Activated CD4-positive, alpha-beta T cell treated with anti-CD3 and anti-CD28 coated beads, Interleukin-10, Interleukin-2, amounts not matched to agents 100 ng/mL and 50 ng/mL, durations not matched to agents 16 hours and 8 hours (primary cell): ENCODE data around the gene ARMH1.
"Not testable (repeated sequence)": the region's sequence is repeated elsewhere in the genome, so short reads cannot be mapped to it uniquely, and the experiment has no call there.

ENCODE experiments used
- DNase-seq: peaks from one replicate; pipeline ENCODE4 v3.0.0-alpha.2; 2020

The ARMH1 gene

DNA sequence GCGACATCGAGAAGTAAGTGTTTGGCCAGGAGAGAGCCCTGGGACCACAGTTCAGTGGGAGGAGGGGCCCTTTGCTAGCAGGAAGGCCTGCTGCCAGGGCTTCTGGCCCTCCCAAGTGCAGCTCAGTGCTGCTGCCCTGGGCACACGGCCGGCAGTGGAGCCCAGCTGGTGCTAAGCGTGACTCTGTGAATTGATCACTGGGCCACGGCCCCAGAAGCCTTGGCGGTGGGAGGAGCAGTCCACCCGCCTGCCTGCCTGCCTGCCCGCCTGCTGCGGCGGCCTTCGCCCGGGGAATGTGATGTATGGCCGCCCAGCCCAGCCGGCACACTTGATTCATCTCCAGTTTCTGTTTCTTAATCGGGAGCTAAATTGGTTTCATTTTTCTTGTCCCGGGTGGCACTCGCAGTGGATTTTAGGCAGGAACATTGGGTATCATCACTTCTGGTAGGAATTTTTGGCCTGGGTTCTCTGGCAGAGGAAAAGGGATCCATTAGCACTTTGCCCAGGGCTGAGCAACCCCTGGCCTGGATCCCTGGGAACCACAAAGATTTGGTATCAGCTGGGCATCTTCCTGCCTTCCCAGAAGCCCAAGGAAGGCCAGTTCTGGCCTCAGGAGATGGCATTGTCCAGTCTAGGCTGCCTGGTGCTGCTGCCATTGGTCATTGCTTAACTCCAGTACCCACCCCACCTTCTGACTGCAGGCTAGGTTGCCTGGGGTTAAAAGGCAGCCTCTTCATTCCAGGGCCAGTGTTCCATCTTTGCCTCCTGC, 28.9 kb upstream of the ARMH1 start:
- DNase-seq, result no peak

GRCh38 chr1:44646261-44647110, 28.0 kb upstream of the ARMH1 start:
- DNase-seq, result no peak

- no peak for DNase-seq
These were observed 26.6 kb upstream of the ARMH1 start for GRCh38 chr1:44647896-44648295.

DNA sequence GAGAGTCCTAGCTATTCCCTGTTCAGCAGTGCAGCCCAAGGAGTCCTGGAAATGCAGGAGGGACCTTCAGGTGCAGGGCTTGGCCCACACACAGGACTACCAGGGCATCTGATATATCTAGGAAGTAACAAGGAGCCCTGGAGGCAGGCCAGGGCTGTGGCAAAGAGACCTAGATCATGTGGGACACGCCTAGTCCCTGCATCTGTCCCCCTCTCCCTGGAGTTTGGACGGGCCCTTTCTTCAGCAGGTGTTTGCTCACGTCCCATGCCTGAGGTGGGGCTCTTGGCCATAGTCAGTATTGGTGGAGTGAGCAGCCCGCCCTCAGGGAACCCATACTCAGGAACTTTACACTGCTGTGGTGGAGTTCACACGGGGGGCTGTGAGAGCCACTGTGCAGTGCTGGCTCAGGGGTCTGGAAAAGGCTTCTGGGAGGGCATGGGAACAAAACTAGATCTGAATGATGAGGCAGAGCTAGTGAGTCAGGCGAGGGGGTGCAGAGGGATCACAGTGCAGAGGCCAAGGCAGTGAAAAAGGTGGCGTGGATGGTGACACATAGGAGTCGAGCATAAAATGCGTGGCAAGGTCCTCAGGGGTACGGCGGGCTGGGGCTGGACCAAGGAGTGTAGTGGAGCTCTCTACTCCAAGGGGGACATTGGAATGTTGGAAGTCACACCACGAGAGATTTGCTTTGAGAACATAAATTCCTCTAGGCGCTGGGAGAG, 25.8 kb upstream of the ARMH1 start:
- DNase-seq, result no peak

DNA sequence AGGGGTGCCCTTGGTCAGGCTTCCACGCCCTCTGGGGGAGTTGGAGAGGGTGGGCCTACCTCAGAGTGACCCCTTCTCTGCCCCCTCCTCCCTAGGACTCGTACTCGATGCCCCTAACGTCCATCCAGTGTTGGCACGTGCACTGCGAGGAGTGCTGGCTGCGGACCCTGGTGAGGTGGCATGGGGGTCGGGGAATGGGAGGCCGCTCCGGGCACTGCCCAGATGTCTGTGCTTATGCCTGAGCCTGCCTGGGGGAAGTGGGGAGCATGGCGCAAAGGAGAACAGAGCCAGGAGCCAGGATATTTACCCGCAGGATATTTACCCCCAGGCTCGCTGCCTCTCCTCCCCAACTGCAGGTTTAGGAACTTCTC, 24.7 kb upstream of the ARMH1 start:
- no peak for DNase-seq

DNA sequence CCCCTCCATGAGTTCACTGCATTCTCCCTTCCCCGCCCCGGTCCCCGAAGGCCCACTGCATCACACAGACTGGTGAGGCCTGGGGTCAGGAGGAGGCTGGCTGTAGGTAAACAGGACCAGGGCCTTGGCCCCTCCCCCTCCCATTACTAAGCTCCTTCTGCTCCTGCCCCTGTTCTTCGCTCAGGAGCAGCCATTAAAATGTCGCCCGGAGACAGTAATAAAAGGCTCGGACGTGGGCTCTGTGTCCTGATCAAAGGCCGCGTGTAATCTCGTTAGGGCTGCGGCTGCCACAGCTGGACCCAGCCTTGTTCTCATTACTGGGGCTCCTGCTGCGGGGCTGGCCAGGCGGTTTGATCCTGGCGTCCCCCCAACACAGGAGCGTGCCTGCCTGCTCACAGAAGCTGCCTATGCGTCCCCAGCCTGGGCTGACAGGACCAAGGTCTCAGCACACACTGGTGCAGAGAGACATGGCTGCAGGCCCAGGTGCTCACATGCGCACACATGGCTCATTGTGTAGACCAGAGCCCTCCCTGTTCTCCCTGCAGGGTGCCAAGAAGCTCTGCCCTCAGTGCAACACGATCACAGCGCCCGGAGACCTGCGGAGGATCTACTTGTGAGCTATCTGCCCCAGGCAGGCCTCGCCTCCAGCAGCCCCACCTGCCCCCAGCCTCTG, 24.2 kb upstream of the ARMH1 start:
- DNase-seq, result no peak

DNA sequence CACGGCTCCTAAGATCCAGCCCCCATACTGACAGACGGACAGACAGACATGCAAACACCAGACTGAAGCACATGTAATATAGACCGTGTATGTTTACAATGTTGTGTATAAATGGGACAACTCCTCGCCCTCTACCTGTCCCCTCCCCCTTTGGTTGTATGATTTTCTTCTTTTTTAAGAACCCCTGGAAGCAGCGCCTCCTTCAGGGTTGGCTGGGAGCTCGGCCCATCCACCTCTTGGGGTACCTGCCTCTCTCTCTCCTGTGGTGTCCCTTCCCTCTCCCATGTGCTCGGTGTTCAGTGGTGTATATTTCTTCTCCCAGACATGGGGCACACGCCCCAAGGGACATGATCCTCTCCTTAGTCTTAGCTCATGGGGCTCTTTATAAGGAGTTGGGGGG, 23.4 kb upstream of the ARMH1 start:
- DNase-seq, result no peak

DNA sequence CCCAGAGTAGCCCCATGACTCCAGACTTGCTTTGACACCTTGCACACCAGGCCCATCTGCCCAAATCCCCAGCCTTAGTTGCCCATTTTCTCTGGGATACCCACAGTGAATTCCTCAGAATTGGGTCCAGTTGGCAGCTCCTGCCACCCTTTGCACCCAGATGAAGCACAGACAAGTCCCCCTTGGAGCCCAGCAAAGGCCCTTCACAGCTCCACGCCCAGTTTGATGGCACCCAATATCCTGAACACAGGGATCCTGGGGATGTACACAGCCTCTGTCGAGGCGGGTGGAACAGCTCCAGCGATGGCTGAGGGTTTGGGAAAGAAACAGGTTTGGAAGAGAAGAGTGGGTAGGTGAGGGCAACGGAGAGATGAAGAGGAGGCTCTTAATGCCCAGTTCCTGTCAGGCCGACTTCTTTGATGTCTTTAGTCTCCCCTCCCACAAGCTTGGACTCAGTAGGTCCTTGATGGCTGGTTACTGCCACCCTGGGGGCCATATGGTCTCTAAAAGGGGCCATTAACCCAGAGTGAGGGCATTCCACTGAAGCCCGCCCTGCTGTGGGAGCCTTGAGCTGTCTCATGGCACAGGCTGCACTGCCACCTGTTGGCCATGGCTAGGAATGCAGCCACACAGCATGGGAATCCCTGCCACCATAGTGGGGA, 21.9 kb upstream of the ARMH1 start:
- DNase-seq, result peak; percentile 80

DNA sequence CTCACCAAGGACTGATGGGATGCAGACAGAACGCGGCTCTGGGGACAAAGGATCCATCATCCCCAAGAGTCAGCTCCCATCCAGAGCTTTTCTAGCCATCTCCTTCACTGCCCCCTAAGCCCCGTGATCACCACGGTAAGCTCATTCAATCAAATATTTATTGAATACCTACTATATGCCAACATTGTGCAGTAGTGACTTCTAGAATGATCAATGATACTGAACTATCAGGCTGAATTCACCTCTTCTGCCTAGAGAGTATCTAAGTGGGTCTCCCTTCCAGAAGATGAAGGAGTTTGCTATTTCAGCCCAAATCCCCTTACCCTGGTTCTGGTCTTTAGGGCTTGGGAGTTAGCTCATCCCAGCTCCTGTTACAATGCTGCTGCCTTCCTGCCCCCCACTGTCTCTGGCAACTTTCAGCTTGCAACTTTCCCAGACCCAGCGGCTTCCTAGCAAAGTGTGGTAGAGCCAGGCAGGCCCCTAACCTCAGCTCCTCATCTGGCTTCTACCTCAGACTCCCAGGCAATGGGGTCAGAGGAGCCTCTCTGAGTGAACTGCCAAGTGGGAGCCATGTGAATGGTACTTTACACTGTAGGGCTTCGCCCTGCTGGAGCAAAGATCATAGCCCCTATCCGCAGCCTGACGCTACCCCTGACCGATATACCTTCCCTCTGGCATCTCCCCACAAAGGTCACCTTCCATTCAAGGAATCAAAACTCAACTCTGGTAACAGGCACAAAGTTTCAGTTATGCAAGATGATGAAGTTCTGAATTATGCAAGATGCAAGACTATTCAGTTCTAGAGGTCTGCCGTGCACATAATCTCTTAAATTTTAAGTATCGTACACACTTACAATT, 21.2 kb upstream of the ARMH1 start:
- no peak for DNase-seq

- DNase-seq, result no peak
These were observed 19.8 kb upstream of the ARMH1 start for GRCh38 chr1:44654621-44655187.

DNA sequence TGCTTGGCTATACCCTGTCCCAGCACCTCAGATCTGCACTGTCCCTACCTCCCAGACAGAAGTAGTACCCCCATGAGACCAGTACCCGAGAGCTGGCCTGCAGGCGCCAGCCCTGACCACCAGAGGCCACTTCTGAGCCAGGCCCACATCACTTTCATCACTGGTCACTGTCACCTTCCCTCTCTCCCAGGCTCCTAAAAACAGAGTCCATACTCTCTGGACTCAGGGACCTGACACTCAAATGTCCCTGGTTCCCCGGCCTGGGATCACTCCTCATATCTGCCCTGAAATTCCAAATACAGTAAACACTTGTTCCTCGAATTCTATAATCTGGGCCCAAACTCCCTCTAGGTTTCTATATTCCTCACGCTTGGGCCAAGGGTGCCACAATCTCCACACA, 18.9 kb upstream of the ARMH1 start:
- DNase-seq, result peak; percentile 27

- DNase-seq, result no peak
These were observed 14.9 kb upstream of the ARMH1 start for GRCh38 chr1:44659566-44659965.

DNA sequence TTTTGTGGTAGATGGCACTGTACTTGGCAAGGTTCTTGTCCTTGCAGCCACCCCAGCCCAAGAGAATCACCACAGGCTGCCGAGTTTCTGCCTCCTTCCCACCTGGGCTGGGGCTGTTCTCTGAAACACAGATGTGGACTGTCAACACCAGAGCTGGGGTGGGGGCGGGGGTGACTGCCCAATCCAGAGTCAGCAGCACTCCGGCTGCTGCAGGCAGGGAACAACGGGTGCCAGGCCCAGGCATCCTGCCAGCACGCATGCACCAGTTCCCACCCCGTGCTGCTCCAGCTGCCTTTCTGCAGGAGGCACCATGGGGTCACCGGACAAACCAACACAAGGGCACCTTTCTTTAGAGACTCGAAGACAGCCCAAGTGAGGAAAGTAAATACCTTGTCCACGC, 14.3 kb upstream of the ARMH1 start:
- no peak for DNase-seq

GRCh38 chr1:44661781-44662682, 12.5 kb upstream of the ARMH1 start:
- no peak for DNase-seq

DNA sequence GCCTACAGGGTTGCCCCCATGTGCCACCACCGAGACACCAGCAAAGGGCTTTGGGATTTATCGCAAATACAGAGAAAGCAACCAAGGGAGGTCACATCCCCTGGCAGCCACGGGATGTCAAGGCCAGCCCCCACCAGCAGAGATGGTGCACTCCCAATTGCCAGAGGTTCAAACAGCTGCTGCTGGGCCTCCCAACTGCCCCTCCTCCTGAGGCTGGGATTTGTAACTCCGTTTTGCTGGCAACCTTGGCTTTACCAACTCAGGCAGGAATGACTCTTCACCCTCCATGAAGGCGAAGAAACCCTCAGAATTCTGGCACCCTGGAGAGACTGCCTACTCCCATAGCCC, 11.9 kb upstream of the ARMH1 start:
- no peak for DNase-seq

DNA sequence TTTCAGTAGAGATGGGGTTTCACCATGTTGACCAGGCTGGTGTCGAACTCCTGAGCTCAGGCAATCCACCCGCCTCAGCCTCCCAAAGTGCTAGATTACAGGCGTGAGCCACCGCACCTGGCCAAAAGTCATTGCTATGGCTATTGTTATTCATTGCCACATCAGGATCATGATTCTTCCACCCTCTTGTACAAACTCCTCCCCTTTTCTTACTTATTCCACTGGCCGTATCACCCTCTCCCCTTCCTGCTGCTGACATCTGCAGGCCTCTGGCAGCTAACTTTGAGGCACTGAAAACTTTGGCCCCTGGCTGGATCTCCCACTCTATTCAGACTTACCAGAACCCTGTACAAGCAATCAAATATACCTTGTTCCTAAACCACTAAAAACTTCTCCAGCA, 11.1 kb upstream of the ARMH1 start:
- DNase-seq, result no peak

DNA sequence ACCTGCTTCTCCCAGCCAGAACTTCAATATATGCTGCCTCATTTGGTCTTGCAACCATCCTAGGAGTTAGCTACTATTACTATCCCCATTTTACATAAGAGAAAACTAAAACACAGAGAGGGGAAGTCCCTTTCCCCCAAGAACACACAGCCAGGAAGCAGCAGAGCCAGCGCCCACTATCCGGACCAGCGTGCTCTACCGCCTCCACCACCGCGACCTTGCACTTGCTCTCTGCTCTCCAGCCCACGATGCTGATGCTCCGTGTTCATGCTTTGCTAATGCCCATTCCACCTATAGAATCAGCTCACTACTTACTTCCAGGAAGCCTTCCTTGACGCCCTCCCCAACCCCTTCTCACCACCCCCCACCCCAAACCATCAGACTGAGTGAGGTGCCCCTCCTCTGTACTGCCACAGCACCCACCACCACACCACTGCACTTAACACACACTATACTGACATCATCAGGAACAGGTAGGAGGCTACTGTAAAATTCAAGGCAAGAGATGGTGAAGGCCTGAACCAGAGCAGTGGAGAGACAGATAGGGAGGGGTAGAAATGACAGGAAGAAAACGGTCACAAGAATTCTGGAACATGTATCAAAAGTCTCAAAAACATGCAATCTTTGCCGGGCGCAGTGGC, 9.7 kb upstream of the ARMH1 start:
- peak; percentile 31 for DNase-seq

- DNase-seq, result not testable (repeated sequence)
These were observed 7.8 kb upstream of the ARMH1 start for GRCh38 chr1:44666719-44667118.

GRCh38 chr1:44670751-44671640, 3.5 kb upstream of the ARMH1 start:
- no peak for DNase-seq
